Kidney epithelial cell (primary cell): Measurements from ENCODE around the gene MUC4. TPM values are rescaled to one million over a fixed set of nuclear protein-coding genes. Genes with fewer than 3 reads are reported as not detected.
"Not testable (repeated sequence)": the region's sequence is repeated elsewhere in the genome, so short reads cannot be mapped to it uniquely, and the experiment has no call there.

Experiments used
- DNase-seq: peaks from one replicate; pipeline ENCODE4 v3.0.0-alpha.2; 2010; ENCODE audit warnings: low read depth
- H3K27me3 ChIP-seq: 2 replicates; pipeline ENCODE4 v1.6.0; 2011; ENCODE audit warnings: low read length; ENCODE audit not compliant: control insufficient read depth, insufficient read depth
- H3K36me3 ChIP-seq: 2 replicates; pipeline ENCODE4 v1.5.1; 2011; ENCODE audit warnings: low read length; ENCODE audit not compliant: control insufficient read depth, insufficient read depth
- H3K4me3 ChIP-seq: 2 replicates; pipeline ENCODE4 v1.5.1; 2011; ENCODE audit warnings: low read depth, mild to moderate bottlenecking, control low read depth, low read length
- CTCF ChIP-seq: IDR thresholded peaks from 2 replicates; pipeline ENCODE4 v1.5.1; 2011; ENCODE audit warnings: mild to moderate bottlenecking, moderate library complexity, low read length, control low read depth, inconsistent platforms; ENCODE audit not compliant: insufficient read depth, poor library complexity, severe bottlenecking
- total RNA-seq: library from RNA; depleted of rRNA; stranded (reverse); fragments of >200 nt; gene quantifications from 2 replicates; pipeline ENCODE4 v1.2.3, GENCODE V29; 2015

Gene MUC4
- total RNA-seq, 1 donor from 2014 or later = 6.9 TPM

- Histone ChIP-seq H3K4me3 (no peak overlapping the region), H3K27me3 (peaks cover 8% of the 10 kb centered on the region), H3K36me3 (no peaks in the 10 kb centered on the region)
- DNase-seq = no peak
- TF ChIP-seq CTCF = no peak
These were observed 80.3 kb downstream of the MUC4 start for GRCh38 chr3:195731356-195731905.

GRCh38 chr3:195729476-195730251 is 82.1 kb downstream of the MUC4 start:
- DNase-seq = no peak
- H3K27me3 ChIP-seq = peaks cover 6% of the 10 kb centered on the region
- no peak overlapping the region for H3K4me3 ChIP-seq
- no peak for TF ChIP-seq CTCF
- H3K36me3 ChIP-seq = no peaks in the 10 kb centered on the region

GRCh38 chr3:195728789-195729188 is 82.9 kb downstream of the MUC4 start:
- not testable (repeated sequence) for H3K36me3 ChIP-seq, H3K27me3 ChIP-seq, DNase-seq, H3K4me3 ChIP-seq

DNA sequence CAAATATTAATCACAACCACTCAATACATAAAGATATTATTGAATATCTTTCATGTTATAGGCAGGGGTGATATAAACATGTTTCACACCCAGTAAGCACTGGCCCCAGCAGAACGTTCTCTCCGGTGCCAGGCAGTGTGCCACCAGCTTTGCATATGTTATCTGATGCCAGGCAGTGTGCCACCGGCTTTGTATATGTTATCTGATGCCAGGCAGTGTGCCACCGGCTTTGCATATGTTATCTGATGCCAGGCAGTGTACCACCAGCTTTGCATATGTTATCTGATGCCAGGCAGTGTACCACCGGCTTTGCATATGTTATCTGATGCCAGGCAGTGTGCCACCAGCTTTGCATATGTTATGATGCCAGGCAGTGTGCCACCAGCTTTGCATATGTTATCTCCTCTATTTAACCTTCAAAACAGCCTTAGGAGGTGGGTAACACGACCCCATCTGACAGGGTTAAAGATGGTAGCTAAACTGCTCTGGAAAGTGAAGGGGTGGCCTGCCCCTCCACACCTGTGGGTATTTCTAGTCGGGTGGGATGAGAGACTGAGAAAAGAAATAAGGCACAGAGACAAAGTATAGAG is 84.0 kb downstream of the MUC4 start:
- Histone ChIP-seq H3K4me3 (no peak overlapping the region), H3K27me3 (peaks cover 4% of the 10 kb centered on the region), H3K36me3 (no peaks in the 10 kb centered on the region)
- DNase-seq = no peak
- TF ChIP-seq CTCF = no peak

- not testable (repeated sequence) for DNase-seq, H3K36me3 ChIP-seq, H3K4me3 ChIP-seq, H3K27me3 ChIP-seq
These were observed 85.6 kb downstream of the MUC4 start for GRCh38 chr3:195725916-195726740.

DNA sequence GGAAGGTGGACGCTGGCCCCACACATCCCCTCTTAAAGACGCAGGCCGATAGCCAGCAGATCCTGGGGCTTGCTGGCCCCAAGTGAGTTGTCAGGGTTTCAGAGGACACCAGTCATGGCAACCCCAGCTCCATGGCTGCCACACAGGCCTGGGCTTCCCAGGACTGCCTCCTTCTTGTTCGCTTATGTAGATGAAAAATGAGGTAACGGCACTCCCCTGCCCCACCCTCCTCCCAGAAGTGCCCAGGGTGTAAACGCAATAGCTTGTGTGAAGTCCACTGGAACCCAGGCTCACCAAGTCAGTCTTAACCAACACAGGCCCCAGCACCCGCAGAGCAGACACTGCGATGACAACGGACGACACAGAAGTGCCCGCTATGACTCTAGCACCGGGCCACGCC is 87.4 kb downstream of the MUC4 start:
- H3K4me3 ChIP-seq, DNase-seq, H3K27me3 ChIP-seq, H3K36me3 ChIP-seq: not testable (repeated sequence)

DNA sequence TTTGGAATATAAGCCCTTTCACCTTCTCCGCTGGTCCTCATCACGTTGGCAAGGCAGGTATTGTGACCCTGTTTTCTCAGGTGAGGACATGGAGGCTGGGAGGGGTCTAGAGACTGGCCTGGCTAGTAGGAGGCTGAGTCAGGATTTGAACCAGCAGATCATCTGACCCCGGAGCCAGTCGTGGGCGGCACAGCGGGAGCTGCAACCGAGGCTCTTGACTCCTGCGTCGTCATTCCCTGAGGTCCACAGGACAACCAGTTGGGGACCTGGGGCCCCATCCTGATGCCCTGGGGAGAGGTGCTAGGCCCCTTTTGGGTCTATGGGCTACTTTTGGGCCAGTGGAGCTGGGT is 88.8 kb downstream of the MUC4 start:
- not testable (repeated sequence) for DNase-seq, H3K27me3 ChIP-seq, H3K4me3 ChIP-seq, H3K36me3 ChIP-seq

GRCh38 chr3:195722139-195722995 is 89.4 kb downstream of the MUC4 start:
- not testable (repeated sequence) for H3K4me3 ChIP-seq, H3K36me3 ChIP-seq, DNase-seq, H3K27me3 ChIP-seq

GRCh38 chr3:195720831-195721506 is 90.8 kb downstream of the MUC4 start, which contains the start of gene MUC20:
Gene MUC20 (plus strand): TSS chr3:195720978. CDS start chr3:195721008, 30 bp downstream.
- H3K36me3 ChIP-seq, H3K4me3 ChIP-seq, H3K27me3 ChIP-seq, DNase-seq: not testable (repeated sequence)

GRCh38 chr3:195719514-195720254 is 92.0 kb downstream of the MUC4 start:
- not testable (repeated sequence) for H3K27me3 ChIP-seq, DNase-seq, H3K36me3 ChIP-seq, H3K4me3 ChIP-seq
